GM19240 (cell line): ENCODE data around the gene ENTPD3.

Experiments
- DNase-seq: peaks from one replicate; pipeline ENCODE4 v3.0.0; 2011; ENCODE audit warnings: low spot score; ENCODE audit not compliant: insufficient read length

Gene ENTPD3

GRCh38 chr3:40387001-40387894, at the start of gene ENTPD3:
Gene ENTPD3, plus strand, starts transcription at chr3:40387184. Its CDS starts 874 bp downstream, at chr3:40388058.
- no peak for DNase-seq

GRCh38 chr3:40339871-40340270, 47.1 kb upstream of the ENTPD3 start:
- no peak for DNase-seq

GRCh38 chr3:40340541-40341170, 46.3 kb upstream of the ENTPD3 start:
- DNase-seq: no peak

GRCh38 chr3:40341671-40342070, 45.3 kb upstream of the ENTPD3 start:
- DNase-seq: no peak

- DNase-seq: no peak
These were observed 36.5 kb upstream of the ENTPD3 start for GRCh38 chr3:40350529-40350928.

- DNase-seq: no peak
These were observed 31.6 kb upstream of the ENTPD3 start for GRCh38 chr3:40355410-40355809.

- no peak for DNase-seq
These were observed 28.5 kb upstream of the ENTPD3 start for GRCh38 chr3:40358454-40358853.

- DNase-seq: no peak
These were observed 23.3 kb upstream of the ENTPD3 start for GRCh38 chr3:40363674-40364073.

GRCh38 chr3:40366203-40367162, 20.5 kb upstream of the ENTPD3 start:
- no peak for DNase-seq

- no peak for DNase-seq
These were observed 17.3 kb upstream of the ENTPD3 start for GRCh38 chr3:40369716-40370115.

- no peak for DNase-seq
These were observed 9.2 kb upstream of the ENTPD3 start for GRCh38 chr3:40377822-40378221.

- no peak for DNase-seq
These were observed 7.2 kb upstream of the ENTPD3 start for GRCh38 chr3:40379674-40380306.

GRCh38 chr3:40381904-40382616, 4.9 kb upstream of the ENTPD3 start:
- DNase-seq: no peak

GRCh38 chr3:40382617-40382979, 4.4 kb upstream of the ENTPD3 start:
- no peak for DNase-seq

- no peak for DNase-seq
These were observed 771 bp upstream of the ENTPD3 start for GRCh38 chr3:40386213-40386612.

- DNase-seq: no peak
These were observed 891 bp downstream of the ENTPD3 start for GRCh38 chr3:40387895-40388254.

- no peak for DNase-seq
These were observed 9.4 kb downstream of the ENTPD3 start for GRCh38 chr3:40396406-40396805.

GRCh38 chr3:40397129-40397528, 10.1 kb downstream of the ENTPD3 start:
- DNase-seq: no peak

- no peak for DNase-seq
These were observed 10.9 kb downstream of the ENTPD3 start for GRCh38 chr3:40397912-40398311.

- no peak for DNase-seq
These were observed 11.4 kb downstream of the ENTPD3 start for GRCh38 chr3:40398346-40398745.
